Prostate gland (tissue), 2 donors: Measurements from ENCODE around the gene NRXN2. TPM values are rescaled to one million over a fixed set of nuclear protein-coding genes. Genes with fewer than 3 reads are reported as not detected.

ENCODE experiments used
- DNase-seq: peaks from one replicate; pipeline ENCODE4 v3.0.0-alpha.2; 2019; ENCODE audit warnings: low spot score
- H3K27ac ChIP-seq, 2 donors: fragments of 200-600 bp; sonication (generic); 2 replicates each; pipeline ENCODE4 v1.5.1; 2017 to 2019
- H3K27me3 ChIP-seq: fragments of 200-600 bp; sonication (generic); replicated peaks from 2 replicates; pipeline ENCODE4 v1.5.1; 2019; ENCODE audit not compliant: insufficient read depth
- H3K36me3 ChIP-seq, 2 donors: fragments of 200-600 bp; sonication (generic); 1 replicate in 1 of 2; 2 replicates in 1 of 2; pipeline versions ENCODE4 v1.5.1 to v1.8.1; 2017 to 2019
- H3K4me1 ChIP-seq: fragments of 200-600 bp; sonication (generic); replicated peaks from 2 replicates; pipeline ENCODE4 v1.5.1; 2019
- H3K4me3 ChIP-seq, 2 donors: fragments of 200-600 bp; sonication (generic); 2 replicates each; pipeline ENCODE4 v1.5.1; 2017 to 2019
- H3K9me3 ChIP-seq: fragments of 200-600 bp; sonication (generic); 2 replicates; pipeline ENCODE4 v1.5.1; 2017
- POLR2A ChIP-seq: fragments of 450-650 bp; IDR thresholded peaks from one replicate; pipeline ENCODE4 v1.6.1; 2016; ENCODE audit warnings: antibody characterized with exemption, mild to moderate bottlenecking
- POLR2AphosphoS5 ChIP-seq: sonication (generic); formaldehyde crosslinking; IDR thresholded peaks from one replicate; pipeline ENCODE4 v1.6.1; 2017; ENCODE audit warnings: antibody characterized with exemption
- WGBS: methylation state at CpG from one replicate; pipeline ENCODE4 v1.1.5; 2018; 5-methylcytosine and 5-hydroxymethylcytosine counted together
- intact Hi-C: fragments of 100-400 bp; cut with DNase I; formaldehyde crosslinking; loops from one replicate; pipeline ENCODE4 v1.14.2; 2022
- total RNA-seq, 2 donors: library from RNA; depleted of rRNA; stranded (reverse); fragments of >200 nt; gene quantifications; one replicate each; pipeline ENCODE4 v1.1.0, GENCODE V29; 2016
- TF ChIP-seq, protein P1 (sequence below), 4 experiments: fragments of 200-600 bp in 2 of 4; fragments of 450-650 bp in 2 of 4; sonication (generic) in 2 of 4; IDR thresholded peaks; 1 replicate in 3 of 4; 2 replicates in 1 of 4; pipeline ENCODE4 v1.5.1; 2016 to 2019; ENCODE audit warnings: antibody characterized with exemption in 4 of 4, mild to moderate bottlenecking in 2 of 4, moderate library complexity in 2 of 4

NRXN2 gene
- total RNA-seq, 2 donors from 2014 or later: 0.46 to 26.8 TPM

DNA sequence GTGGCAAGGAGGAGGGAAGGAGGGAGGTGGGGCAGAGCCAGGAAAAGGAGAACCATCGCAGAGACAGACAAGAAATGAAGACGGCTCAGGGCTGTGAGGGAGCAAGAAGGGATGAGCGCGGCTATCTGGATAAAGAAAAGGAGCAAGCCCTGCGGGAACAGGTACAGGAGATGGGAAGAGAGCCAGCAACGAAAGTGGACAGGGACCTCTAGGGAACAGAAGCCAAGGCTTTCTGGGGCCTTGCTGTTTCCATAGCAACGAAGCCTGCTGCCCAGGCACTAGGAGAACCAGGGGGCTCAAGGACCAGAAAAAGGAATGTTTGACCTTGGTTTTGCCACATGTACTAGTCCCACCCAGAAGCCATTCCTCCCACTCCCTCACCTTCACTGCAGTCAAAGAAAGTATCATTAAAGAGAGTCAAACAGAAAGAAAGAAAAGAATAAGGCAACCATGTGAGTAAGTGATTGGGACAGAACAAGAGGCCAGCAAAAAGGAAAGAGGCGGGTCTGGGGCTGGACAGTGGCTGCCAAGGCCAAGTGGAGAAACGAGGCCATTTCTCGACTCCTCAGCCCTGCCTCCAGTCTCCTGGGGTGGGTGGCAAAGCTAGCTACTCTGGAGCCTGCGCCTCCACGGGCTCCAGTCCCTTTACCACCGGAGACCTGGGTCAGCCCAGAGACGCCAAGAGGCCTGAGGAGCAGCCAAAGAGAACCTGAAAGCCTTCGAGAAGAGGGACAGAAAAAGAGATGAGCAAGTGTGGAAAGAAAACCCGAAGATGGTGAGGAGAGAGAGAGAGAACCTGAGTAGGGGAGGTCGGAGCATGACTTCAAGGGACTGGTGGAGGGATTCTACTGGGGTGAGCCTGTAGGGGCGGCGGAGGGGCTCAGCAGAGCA lies 35.1 kb downstream of the NRXN2 start:
- Histone ChIP-seq H3K27ac (peak overlapping the region in 1 of 2 donors; percentile 41), H3K4me1 (no peaks in the 10 kb centered on the region), H3K4me3 (no peak overlapping the region), H3K36me3 (no peaks in the 10 kb centered on the region), H3K9me3 (no peaks in the 10 kb centered on the region), H3K27me3 (no peaks in the 10 kb centered on the region)
- intact Hi-C loops: loop anchor here (2.0 kb wide), 1 partner anchor 35 kb away; the partner anchor contains the start of gene NRXN2
- 52% methylated on average over 19 of the region's 19 CpGs for WGBS
- DNase-seq: no peak
- no peak for TF ChIP-seq POLR2A
- TF ChIP-seq, protein P1, sequence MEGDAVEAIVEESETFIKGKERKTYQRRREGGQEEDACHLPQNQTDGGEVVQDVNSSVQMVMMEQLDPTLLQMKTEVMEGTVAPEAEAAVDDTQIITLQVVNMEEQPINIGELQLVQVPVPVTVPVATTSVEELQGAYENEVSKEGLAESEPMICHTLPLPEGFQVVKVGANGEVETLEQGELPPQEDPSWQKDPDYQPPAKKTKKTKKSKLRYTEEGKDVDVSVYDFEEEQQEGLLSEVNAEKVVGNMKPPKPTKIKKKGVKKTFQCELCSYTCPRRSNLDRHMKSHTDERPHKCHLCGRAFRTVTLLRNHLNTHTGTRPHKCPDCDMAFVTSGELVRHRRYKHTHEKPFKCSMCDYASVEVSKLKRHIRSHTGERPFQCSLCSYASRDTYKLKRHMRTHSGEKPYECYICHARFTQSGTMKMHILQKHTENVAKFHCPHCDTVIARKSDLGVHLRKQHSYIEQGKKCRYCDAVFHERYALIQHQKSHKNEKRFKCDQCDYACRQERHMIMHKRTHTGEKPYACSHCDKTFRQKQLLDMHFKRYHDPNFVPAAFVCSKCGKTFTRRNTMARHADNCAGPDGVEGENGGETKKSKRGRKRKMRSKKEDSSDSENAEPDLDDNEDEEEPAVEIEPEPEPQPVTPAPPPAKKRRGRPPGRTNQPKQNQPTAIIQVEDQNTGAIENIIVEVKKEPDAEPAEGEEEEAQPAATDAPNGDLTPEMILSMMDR (IDR thresholded peaks at IDR 0.05): no peak
- TF ChIP-seq POLR2AphosphoS5: no peak

DNA sequence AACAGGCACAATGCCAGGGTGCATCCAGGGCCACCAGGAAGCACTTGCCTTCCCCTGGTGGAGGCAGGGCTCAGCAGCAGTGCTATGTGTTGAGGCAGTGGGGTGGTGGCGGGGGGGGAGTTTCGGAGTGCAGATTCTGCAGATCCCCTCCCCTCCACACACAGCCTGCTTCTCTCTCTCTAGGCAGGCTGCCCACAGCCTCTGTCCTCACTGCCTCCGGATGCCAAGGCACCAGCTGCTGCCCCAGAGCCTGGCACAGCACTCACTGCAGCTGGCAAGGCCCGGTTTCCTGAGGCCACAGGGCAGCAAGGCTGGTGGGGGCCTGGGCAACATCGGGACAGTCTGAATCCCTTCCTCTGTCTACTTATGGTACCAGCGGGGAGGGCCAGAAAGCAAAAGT lies 35.8 kb downstream of the NRXN2 start:
- Histone ChIP-seq H3K27me3 (no peaks in the 10 kb centered on the region), H3K4me3 (no peak overlapping the region), H3K27ac (no peak overlapping the region), H3K4me1 (no peaks in the 10 kb centered on the region), H3K36me3 (no peaks in the 10 kb centered on the region), H3K9me3 (no peaks in the 10 kb centered on the region)
- 51% methylated on average over 6 of the region's 6 CpGs for WGBS
- no peak for DNase-seq
- intact Hi-C loops: no loop called here
- TF ChIP-seq POLR2AphosphoS5 (no peak), POLR2A (no peak)
- TF ChIP-seq, protein P1 (IDR thresholded peaks at IDR 0.05): no peak

DNA sequence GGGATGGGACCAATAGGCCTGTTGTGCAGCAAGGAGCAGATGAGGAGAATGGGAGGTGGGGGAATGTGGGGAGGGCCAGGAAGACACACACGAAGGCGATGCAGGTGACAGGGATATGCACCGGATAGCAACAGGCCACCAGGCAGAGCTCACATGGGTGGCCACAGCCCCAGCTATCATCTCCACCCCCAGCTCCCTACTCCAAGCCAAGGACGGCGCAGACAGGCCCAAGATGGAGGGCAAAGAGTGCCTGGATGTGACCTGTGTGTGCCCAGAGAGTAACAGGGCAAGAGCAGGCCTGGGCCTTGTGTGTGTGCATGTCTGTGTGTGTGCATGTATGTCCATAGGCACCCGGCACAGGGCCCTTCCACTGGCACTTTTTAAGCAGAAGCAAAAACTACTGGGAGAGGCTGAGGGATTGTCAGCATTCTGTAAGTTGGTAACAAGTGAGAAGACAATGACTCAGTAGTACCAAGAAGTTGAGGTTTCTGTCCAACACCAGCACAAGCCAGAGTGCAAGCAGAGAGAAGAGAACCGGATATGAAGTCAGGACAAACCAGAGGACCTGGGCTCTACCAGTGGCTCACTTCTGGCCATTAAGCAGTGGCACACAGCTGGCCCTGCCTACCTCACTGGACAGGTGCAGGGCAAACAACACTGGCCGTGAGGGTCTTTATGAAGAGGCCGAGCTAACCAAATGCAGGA lies 36.4 kb downstream of the NRXN2 start:
- no peak for DNase-seq
- intact Hi-C loops: no loop called here
- no peak for TF ChIP-seq POLR2AphosphoS5
- TF ChIP-seq, protein P1 (IDR thresholded peaks at IDR 0.05): no peak
- TF ChIP-seq POLR2A: no peak
- Histone ChIP-seq H3K27ac (no peak overlapping the region), H3K9me3 (no peaks in the 10 kb centered on the region), H3K4me1 (no peaks in the 10 kb centered on the region), H3K36me3 (no peaks in the 10 kb centered on the region), H3K27me3 (no peaks in the 10 kb centered on the region), H3K4me3 (no peak overlapping the region)
- 94% methylated on average over 9 of the region's 9 CpGs for WGBS

DNA sequence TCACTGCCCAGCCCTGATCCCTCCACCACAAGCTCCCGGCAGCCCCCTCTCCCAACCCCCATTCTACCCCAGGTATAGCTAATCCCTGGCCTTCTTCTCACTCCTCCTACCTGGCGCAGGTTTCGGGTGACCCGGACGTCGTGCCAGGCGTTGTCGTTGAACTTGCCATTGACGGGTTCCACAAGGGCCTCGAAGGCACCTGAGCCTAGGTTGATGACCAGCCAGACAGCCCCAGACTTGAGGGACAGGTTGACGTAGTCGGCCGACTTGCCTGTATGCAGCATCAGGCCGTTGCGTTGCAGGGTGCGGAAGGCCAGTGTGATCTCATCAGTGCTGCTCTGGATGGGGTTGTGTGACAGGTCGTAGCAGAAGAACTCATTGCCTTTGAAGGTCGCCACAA lies 37.5 kb downstream of the NRXN2 start:
- no peak for TF ChIP-seq POLR2A
- TF ChIP-seq POLR2AphosphoS5: no peak
- TF ChIP-seq, protein P1 (IDR thresholded peaks at IDR 0.05): no peak
- no peak for DNase-seq
- Histone ChIP-seq H3K27ac (no peak overlapping the region), H3K4me3 (no peak overlapping the region), H3K9me3 (no peaks in the 10 kb centered on the region), H3K27me3 (no peaks in the 10 kb centered on the region), H3K4me1 (no peaks in the 10 kb centered on the region), H3K36me3 (no peaks in the 10 kb centered on the region)
- intact Hi-C loops: no loop called here
- WGBS: 97% methylated on average over 18 of the region's 18 CpGs
